Tibial artery (tissue), 4 donors: ENCODE measurements around the gene SEPTIN2.

Experiments used
- DNase-seq, 2 donors: peaks; one replicate each; pipeline ENCODE4 v3.0.0-alpha.2; 2019
- H3K27ac ChIP-seq, 2 donors: fragments of 200-600 bp; sonication (generic) in 1 of 2; 1 replicate in 1 of 2; 2 replicates in 1 of 2; pipeline ENCODE4 v1.5.1; 2018 to 2019; ENCODE audit warnings: mild to moderate bottlenecking in 1 of 2
- H3K27me3 ChIP-seq, 2 donors: fragments of 200-600 bp; sonication (generic) in 1 of 2; one replicate each; pipeline versions ENCODE4 v1.5.1 to v1.6.0; 2016 to 2019
- H3K36me3 ChIP-seq, 3 donors: fragments of 200-600 bp; sonication (generic) in 2 of 3; one replicate each; pipeline ENCODE4 v1.5.1; 2016 to 2019; ENCODE audit warnings: mild to moderate bottlenecking in 2 of 3
- H3K4me1 ChIP-seq, 4 donors: fragments of 200-600 bp; sonication (generic) in 2 of 4; 1 replicate in 3 of 4; 2 replicates in 1 of 4; pipeline ENCODE4 v1.5.1; 2016 to 2019
- H3K4me3 ChIP-seq, 2 donors: fragments of 200-600 bp; sonication (generic) in 1 of 2; 1 replicate in 1 of 2; 2 replicates in 1 of 2; pipeline ENCODE4 v1.5.1; 2018 to 2019; ENCODE audit warnings: mild to moderate bottlenecking in 2 of 2
- H3K9me3 ChIP-seq, 3 donors: fragments of 200-600 bp; sonication (generic) in 1 of 3; one replicate each; pipeline ENCODE4 v1.5.1; 2016 to 2019
- intact Hi-C: fragments of 100-400 bp; cut with DNase I; formaldehyde crosslinking; loops from one replicate; pipeline ENCODE4 v1.15.0; 2023; ENCODE audit warnings: low total_unique reads
- TF ChIP-seq, protein P1 (sequence below), 2 experiments: fragments of 200-600 bp in 1 of 2; fragments of 450-650 bp in 1 of 2; IDR thresholded peaks; one replicate each; pipeline ENCODE4 v1.5.1; 2017 to 2019; ENCODE audit warnings: antibody characterized with exemption in 2 of 2, mild to moderate bottlenecking in 1 of 2, moderate library complexity in 1 of 2

Gene SEPTIN2

GRCh38 chr2:241309684-241310117 lies 6.0 kb upstream of the SEPTIN2 start:
- intact Hi-C loops = no loop called here
- Histone ChIP-seq H3K4me3 (no peak overlapping the region), H3K27ac (no peak overlapping the region), H3K27me3 (no peaks in the 10 kb centered on the region), H3K4me1 (peaks cover 0 to 41% (median 31%) of the 10 kb centered on the region in 4 donors), H3K9me3 (no peaks in the 10 kb centered on the region), H3K36me3 (no peaks in the 10 kb centered on the region)
- TF ChIP-seq, protein P1, sequence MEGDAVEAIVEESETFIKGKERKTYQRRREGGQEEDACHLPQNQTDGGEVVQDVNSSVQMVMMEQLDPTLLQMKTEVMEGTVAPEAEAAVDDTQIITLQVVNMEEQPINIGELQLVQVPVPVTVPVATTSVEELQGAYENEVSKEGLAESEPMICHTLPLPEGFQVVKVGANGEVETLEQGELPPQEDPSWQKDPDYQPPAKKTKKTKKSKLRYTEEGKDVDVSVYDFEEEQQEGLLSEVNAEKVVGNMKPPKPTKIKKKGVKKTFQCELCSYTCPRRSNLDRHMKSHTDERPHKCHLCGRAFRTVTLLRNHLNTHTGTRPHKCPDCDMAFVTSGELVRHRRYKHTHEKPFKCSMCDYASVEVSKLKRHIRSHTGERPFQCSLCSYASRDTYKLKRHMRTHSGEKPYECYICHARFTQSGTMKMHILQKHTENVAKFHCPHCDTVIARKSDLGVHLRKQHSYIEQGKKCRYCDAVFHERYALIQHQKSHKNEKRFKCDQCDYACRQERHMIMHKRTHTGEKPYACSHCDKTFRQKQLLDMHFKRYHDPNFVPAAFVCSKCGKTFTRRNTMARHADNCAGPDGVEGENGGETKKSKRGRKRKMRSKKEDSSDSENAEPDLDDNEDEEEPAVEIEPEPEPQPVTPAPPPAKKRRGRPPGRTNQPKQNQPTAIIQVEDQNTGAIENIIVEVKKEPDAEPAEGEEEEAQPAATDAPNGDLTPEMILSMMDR (IDR thresholded peaks at IDR 0.05) = no peak
- no peak for DNase-seq

- DNase-seq = no peak
- peaks cover 0 to 41% (median 31%) of the 10 kb centered on the region in 4 donors for H3K4me1 ChIP-seq
- H3K4me3 ChIP-seq = no peak overlapping the region
- intact Hi-C loops = no loop called here
- no peak overlapping the region for H3K27ac ChIP-seq
- TF ChIP-seq, protein P1 (IDR thresholded peaks at IDR 0.05) = no peak
- no peaks in the 10 kb centered on the region for H3K36me3 ChIP-seq
- no peaks in the 10 kb centered on the region for H3K27me3 ChIP-seq
- no peaks in the 10 kb centered on the region for H3K9me3 ChIP-seq
Measured at GRCh38 chr2:241310917-241311566, 4.7 kb upstream of the SEPTIN2 start.

DNA sequence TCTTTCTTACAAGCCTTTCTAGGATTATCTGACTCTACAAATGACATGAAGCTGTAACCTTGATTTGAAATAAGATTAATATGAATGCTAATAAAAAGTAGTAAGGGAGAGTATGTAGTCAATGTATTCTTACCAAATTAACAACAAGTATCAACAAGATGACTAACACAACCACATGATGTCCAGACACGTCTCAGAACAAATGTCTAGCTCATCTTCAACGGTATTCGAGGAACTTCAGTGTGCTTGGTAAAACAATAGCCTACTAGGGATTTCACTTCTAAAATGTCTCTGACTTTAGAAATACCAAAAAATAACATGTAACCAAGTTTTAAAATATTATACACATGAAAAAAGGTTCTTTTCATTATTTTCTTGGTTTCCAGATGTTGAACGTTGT lies 3.6 kb upstream of the SEPTIN2 start:
- H3K27ac ChIP-seq = no peak overlapping the region
- DNase-seq = no peak
- H3K9me3 ChIP-seq = no peaks in the 10 kb centered on the region
- no peaks in the 10 kb centered on the region for H3K36me3 ChIP-seq
- TF ChIP-seq, protein P1 (IDR thresholded peaks at IDR 0.05) = no peak
- no peaks in the 10 kb centered on the region for H3K27me3 ChIP-seq
- no peak overlapping the region for H3K4me3 ChIP-seq
- intact Hi-C loops = no loop called here
- H3K4me1 ChIP-seq = peaks cover 0 to 47% (median 33%) of the 10 kb centered on the region in 4 donors

GRCh38 chr2:241313543-241314095 lies 2.1 kb upstream of the SEPTIN2 start:
- TF ChIP-seq, protein P1 (IDR thresholded peaks at IDR 0.05) = no peak
- intact Hi-C loops = no loop called here
- H3K27me3 ChIP-seq = no peaks in the 10 kb centered on the region
- peaks cover 0 to 55% (median 37%) of the 10 kb centered on the region in 4 donors for H3K4me1 ChIP-seq
- H3K9me3 ChIP-seq = no peaks in the 10 kb centered on the region
- DNase-seq = no peak
- peak overlapping the region in 1 of 2 donors; percentile 91 for H3K27ac ChIP-seq
- no peak overlapping the region for H3K4me3 ChIP-seq
- H3K36me3 ChIP-seq = no peaks in the 10 kb centered on the region

DNA sequence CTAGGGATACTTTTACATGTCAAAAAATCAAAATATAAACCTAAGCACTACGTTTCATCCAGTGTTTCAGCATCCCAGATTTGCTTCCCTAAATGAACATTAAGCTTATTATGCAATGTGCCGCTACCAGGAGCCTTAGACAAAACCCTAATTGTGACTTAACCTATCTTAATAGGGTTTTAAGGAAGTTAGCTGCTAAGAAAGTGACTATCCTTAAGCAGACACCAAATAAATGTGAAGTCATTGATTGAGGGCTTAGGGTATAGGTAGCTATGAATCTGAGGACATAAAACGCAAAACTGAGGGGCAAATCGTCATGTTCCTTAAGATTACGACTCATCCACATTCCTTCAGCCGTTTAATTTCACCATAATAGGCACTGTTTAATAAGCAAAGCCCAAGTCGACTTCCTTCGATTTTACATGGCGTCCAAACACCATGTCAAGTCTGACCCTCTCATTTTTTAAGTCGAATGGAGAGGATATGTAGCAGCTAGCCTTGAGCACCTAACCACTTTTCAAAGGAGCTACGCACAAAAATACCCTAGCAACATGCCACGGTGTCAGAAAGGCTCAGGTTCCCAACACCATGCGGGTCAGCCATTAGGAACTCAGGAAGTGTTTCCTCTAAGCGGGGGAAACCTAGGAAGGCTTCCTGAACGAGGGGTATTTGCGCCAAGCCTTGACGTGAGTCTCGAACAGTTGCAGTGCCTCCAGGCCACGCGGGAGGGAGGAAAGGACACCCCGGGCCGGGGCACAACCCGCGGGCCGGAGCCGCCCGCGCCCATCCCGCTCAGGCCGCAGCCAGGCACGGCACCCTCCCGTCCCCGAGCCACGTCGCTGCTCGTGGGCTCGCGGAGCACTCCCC lies 1.3 kb upstream of the SEPTIN2 start:
- H3K27me3 ChIP-seq = no peaks in the 10 kb centered on the region
- H3K36me3 ChIP-seq = no peaks in the 10 kb centered on the region
- peaks cover 0 to 61% (median 41%) of the 10 kb centered on the region in 4 donors for H3K4me1 ChIP-seq
- peak overlapping the region; percentile 91 to 99 for H3K27ac ChIP-seq
- TF ChIP-seq, protein P1 (IDR thresholded peaks at IDR 0.05) = no peak
- intact Hi-C loops = loop anchor here (1.0 kb wide), 1 partner anchor 42 kb away; no protein-coding TSS in a partner anchor
- H3K9me3 ChIP-seq = no peaks in the 10 kb centered on the region
- peak overlapping the region; percentile 96 to 99 for H3K4me3 ChIP-seq
- no peak for DNase-seq
